ENCODE data around the gene MROH7.

The MROH7 gene

DNA sequence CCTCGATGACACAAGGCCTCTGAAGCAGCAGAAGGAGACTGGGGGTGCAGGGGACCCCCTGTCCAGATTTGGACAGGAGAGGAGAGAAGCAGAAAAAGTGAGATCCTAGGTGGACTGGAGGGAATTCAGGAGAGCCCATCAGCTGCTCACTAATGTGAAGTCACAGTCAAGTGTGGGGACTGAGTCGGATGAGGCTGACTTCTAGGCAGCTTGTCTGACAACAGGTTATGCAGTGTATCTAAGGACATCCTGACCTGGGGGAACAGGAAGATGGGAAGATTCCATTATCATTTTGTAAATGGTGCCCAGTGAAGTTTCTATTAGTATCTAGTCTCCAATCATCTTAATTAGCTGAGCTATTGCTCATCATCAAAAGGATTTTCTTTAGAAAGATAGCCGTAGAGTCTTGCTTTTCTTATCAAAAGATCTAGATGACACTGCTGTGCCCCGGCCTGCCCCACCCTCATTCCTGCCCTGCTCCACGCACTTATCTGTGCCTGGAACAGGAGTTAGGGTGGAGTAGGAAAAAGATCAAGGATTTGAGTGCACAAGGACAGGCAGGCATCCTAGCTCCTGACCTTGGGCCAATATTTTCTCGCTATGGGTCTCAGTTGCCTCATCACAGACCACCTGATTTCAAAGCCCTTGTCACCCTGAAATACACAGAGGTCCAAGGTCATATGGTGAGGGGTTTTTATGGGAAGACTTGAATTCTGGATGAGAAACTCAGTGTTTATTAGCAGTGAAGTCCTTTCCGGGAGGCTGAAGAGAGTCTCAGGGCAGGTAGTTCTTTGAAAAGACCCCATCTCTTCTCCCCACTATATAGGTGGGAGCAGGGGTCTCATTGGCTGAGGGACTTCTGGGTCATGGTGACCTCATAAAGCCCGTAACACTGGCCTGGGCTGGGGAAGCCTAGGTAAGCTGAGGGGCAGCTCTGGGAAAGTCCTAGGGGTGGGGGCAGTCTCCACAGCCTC lies at the start of gene MROH7:
Gene MROH7 (plus strand): TSS at position 924 of the 974 bp plus-strand sequence. CDS start 11,141 bp downstream, outside the sequence.
- no peak for FAIRE-seq

- FAIRE-seq, result no peak
These were observed 47.9 kb upstream of the MROH7 start for GRCh38 chr1:54593571-54594160.

DNA sequence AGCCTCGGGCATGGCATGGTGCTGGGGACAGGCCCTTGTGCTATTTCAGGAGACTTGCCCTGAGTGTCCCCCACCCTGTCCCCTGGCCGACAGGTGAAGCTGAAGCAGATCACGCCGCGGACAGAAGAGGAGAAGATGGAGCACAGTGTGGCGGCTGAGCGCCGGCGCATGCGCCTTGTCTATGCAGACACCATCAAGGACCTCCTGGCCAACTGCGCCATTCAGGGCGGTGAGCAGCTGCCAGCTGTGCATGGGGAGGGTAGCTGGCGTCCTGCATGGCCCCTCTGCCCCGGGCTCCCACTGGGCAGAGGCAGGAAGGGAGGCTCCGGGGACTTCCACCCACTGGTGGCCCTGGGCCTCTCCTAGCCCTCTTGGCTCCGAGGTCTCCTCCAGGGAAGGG lies 47.1 kb upstream of the MROH7 start:
- no peak for FAIRE-seq

GRCh38 chr1:54595956-54596498 lies 45.6 kb upstream of the MROH7 start:
- no peak for FAIRE-seq

DNA sequence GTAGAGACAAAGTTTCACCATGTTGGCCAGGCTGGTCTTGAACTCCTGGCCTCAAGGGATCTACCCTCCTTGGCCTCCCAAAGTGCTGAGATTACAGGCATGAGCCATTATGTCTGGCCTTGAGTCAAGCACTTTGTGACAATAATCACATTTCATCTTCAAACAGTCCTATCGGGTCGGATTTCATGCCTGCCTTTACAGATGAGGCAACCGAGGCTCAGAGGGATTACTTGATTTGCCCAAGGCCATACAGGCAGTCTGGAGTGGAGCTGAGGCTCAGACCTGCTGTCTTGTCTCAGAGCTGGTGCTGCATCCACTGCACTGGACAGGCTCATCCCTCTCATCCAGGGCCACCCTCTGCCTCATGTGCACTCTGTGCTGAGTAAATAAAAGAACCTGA lies 44.8 kb upstream of the MROH7 start:
- no peak for FAIRE-seq

- no peak for FAIRE-seq
These were observed 44.0 kb upstream of the MROH7 start for GRCh38 chr1:54597455-54598030.

GRCh38 chr1:54599211-54599823 lies 42.3 kb upstream of the MROH7 start:
- FAIRE-seq, result no peak

DNA sequence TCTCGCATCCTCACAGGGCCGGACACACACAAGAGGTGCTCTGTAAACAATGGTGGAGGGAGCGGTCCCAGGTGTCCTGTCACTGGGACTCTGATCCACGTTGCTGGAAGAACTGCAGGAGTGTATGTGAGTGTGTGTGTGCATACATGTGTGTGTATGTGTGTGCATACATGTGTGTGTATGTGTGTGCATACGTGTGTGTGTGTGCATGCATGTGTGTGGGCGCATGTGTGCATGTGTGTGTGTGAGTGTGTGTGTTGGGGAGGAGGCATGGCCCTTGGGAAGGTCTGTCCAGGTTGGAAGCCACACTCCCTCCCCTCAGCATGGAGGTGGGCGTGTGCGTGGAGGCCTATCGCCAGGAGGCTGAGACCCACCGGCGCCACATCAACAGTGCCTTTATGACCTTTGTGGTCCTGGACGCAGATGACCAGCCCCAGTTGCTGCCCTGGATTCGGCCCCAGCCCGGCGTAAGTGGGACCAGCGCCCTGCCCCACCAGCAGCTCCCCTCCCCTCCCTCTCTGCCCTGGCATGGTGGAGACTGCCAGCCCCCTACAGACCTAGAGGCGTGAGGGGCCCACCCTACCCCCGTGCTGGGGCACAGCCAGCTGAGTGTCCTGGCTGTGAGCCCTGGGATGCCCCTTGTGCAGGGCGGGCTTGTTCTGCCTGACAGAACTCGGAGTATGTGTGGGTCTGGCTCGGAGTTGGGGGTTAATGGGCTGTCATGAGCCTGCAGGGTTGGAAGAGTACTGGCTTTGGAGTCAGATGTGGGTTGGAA lies 40.5 kb upstream of the MROH7 start:
- FAIRE-seq, result no peak

DNA sequence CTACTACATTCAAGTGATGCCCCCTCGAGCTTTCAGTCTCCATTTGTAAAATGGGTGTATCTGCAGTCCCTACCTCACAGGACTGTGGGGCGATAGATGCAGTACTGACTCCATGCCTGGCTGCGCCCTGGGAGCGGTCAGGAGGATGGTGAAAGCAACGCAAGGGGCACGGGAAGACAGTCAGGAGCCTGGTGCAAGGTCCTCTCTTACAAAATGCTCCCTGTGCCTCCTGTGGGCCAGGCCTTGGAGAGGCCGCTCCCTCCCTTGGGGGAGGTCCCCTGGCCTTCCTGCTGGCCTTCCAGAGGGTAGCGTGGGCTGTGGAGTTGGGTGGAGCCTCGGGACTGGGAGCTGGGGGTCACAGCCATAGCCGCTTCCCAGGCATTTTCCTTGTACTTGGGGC lies 39.9 kb upstream of the MROH7 start:
- no peak for FAIRE-seq

DNA sequence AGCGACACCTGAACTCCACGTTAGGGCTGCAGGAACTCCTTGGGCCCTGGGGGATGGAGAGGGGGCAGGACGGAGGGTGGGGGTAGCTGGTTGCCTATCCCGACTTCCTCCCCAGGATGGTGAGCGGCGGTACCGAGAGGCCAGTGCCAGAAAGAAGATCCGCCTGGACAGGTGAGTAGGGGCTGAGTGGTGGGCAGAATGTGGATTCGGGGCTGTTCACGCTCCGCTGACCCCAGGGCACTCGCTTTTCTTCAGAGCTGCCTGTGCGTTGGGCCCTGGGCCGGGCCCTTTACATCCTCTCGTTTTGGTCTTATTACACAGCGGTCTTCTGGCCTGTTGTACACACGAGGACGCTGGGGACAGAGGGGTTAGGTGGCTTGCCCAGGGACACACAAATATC lies 39.0 kb upstream of the MROH7 start:
- no peak for FAIRE-seq

GRCh38 chr1:54603241-54603640 lies 38.3 kb upstream of the MROH7 start:
- no peak for FAIRE-seq

GRCh38 chr1:54604051-54604450 lies 37.5 kb upstream of the MROH7 start:
- FAIRE-seq, result no peak

- no peak for FAIRE-seq
These were observed 36.8 kb upstream of the MROH7 start for GRCh38 chr1:54604572-54605370.

- no peak for FAIRE-seq
These were observed 35.2 kb upstream of the MROH7 start for GRCh38 chr1:54606096-54606989.

DNA sequence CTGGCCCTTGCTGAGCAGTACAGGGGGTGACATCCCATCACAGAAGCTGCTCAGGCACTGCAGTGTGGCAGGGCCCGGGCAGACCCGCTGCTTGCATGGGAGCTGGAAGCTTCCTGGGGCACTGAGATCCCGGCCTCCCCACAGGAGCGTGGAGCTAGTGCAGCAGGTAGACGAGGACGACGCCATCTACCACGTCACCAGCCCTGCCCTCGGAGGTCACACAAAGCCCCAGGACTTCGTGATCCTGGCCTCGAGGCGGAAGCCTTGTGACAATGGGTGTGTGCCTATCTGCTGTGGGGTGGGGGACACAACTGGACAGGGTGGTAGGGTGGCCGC lies 34.6 kb upstream of the MROH7 start:
- FAIRE-seq, result no peak

DNA sequence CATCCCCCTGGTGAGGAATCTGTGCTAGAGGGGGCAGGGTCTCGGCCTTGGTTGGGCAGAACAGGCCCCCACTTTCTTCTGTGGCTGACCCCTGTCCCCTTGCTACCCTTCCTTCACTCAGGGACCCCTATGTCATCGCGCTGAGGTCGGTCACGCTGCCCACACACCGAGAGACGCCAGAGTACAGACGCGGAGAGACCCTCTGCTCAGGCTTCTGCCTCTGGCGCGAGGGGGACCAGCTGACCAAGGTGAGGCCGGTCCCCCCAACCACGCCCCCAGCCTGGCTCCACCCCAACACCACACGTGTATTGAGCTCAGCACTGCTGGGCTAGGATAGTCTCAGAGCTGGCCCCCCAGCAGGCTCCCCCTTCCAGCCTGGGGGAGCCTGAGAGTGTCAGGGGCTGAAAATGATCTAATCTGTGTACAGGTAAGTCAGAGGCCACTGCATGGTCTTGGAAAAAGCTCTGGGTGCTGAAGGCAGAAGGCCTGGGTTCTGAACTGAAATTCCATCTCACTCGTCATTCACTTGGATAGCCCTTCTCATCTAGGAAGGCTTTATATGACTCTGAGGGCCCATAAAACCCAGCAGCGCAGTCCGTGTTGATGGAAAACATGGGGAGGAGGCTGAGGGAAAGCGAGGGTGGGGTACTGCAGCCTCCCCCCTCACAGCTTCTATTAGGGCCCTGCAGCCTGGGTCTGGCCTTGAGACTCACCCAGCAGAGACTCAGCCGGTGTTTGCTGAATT lies 33.6 kb upstream of the MROH7 start:
- no peak for FAIRE-seq

DNA sequence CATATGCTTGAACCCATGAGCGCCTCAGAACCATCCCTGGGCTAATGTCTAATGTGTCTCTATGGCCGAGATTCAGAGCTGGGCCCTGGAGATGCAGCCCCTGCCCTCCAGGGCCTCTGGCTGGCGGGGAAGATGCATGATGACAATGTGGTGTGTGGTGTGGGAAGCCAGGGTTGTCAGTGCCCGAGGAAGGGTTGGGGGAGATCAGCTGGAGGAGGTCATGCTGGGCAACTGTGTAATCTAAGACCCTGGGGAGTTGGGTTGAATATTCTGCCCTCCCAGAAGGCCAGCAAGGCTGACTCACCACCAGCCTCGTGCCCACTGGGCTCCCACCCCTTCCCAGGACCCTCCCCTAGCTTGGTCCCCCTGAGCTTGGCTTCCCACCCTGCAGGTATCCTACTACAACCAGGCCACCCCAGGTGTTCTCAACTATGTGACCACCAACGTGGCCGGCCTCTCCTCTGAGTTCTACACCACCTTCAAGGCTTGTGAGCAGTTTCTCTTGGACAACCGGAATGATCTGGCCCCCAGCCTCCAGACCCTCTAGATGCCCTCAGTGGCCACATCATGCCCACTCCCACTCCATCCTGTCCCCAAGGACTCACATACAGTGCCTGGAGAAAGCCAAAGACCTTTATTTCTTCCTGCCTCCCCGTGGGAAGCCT lies 32.9 kb upstream of the MROH7 start:
- no peak for FAIRE-seq

GRCh38 chr1:54609301-54609921 lies 32.2 kb upstream of the MROH7 start:
- no peak for FAIRE-seq

DNA sequence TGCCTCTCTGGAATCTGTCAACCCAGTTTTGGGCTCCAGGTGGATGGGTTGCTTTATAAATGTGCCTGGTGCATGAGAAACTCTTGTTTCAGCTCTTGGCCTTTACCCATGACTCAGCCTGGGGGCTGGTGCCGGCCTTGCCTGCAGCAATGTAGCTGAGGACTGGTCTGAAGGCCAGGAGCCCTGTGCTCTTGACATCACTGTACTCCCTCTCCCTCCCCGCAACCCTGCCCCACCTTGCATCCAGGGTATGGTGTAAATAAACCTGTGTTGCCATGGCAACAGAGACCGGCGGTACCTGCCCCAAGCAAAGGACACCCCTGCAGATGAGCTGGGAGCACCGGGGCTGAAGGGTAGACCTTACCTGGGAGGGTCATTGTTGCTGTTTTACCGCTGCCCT lies 31.5 kb upstream of the MROH7 start:
- no peak for FAIRE-seq
